ENCODE results near the gene ALDH18A1.

DNA sequence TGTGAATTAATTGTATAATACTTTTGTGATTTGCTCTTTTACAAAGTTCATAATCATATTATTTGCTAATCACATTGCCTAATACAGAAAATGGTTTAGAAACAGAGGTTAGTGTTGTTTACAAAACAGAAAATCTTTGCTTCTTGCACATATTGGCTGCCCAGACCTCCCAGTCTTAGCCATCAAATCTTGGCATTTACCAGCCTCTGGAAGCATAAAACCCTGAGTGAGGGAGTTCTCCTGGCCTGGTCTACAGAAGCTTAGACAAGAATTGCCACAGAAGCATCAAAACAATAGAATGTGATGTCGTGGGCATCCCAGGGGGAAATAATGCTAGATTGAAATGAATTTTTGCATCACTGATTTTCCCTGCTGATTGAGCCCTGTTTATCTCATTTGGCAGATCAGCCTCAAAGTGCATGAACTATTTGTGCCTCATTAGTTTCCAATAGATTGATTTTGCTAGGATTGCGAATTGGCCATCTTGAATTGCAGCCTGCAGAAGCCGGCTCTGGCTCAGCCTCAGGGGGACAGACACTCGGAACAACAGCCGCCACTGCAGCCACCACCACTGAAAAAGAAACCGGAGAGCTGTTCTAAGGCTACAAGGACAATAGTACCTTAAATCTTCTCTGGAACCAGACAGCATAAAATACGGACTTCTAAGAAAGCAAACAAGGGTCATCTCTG is 84.2 kb downstream of the ALDH18A1 start:
- TF ChIP-seq CTCF (conservative IDR thresholded peaks at IDR 0.05; ENCODE audit: low read depth, low read length) = no peak
- no peak for TF ChIP-seq EZH2 (IDR thresholded peaks at IDR 0.05; ENCODE audit: low read length, unreplicated experiment)
- TF ChIP-seq EZH2phosphoT487 (IDR thresholded peaks at IDR 0.05; ENCODE audit: borderline replicate concordance, low read length) = no peak

Data from PC-3 (cell line).